HL-60 (cell line): ENCODE data around the gene CFAP92.
"Not testable (repeated sequence)": the region's sequence is repeated elsewhere in the genome, so short reads cannot be mapped to it uniquely, and the experiment has no call there.

Source experiments
- DNase-seq, 2 experiments: peaks; one replicate each; pipeline ENCODE4 v3.0.0-alpha.2; 2010 to 2020; ENCODE audit warnings: low read depth in 1 of 2, low spot score in 1 of 2
- H3K27ac ChIP-seq: fragments of 250-450 bp; sonication (Bioruptor Pico); replicated peaks from 2 replicates; pipeline ENCODE4 v1.5.1; 2020; ENCODE audit warnings: mild to moderate bottlenecking, moderate library complexity
- H3K27me3 ChIP-seq: fragments of 250-450 bp; sonication (Bioruptor Pico); 2 replicates; pipeline ENCODE4 v1.5.1; 2021; ENCODE audit warnings: mild to moderate bottlenecking, moderate library complexity; ENCODE audit not compliant: insufficient read depth, poor library complexity, severe bottlenecking
- H3K4me3 ChIP-seq: replicated peaks from 2 replicates; pipeline ENCODE4 v1.5.1; 2011; ENCODE audit warnings: mild to moderate bottlenecking, control low read depth, low read length; ENCODE audit not compliant: insufficient read depth
- CTCF ChIP-seq: IDR thresholded peaks from one replicate; pipeline ENCODE4 v1.5.1; 2011; ENCODE audit warnings: low read length, control low read depth, inconsistent platforms; ENCODE audit not compliant: insufficient read depth
- GABPA ChIP-seq: IDR thresholded peaks from 2 replicates; pipeline ENCODE4 v1.6.1; 2012; ENCODE audit warnings: low read depth
- POLR2AphosphoS5 ChIP-seq: IDR thresholded peaks from 2 replicates; pipeline ENCODE4 v1.6.1; 2012; ENCODE audit warnings: low read depth
- SPI1 ChIP-seq: IDR thresholded peaks from 2 replicates; pipeline ENCODE4 v1.6.1; 2012; ENCODE audit warnings: low read depth, mild to moderate bottlenecking, borderline replicate concordance
- TF ChIP-seq, protein P1 (sequence below): IDR thresholded peaks from 2 replicates; pipeline ENCODE4 v1.6.1; 2012; ENCODE audit warnings: low read depth; ENCODE audit not compliant: insufficient replicate concordance

Gene CFAP92

DNA sequence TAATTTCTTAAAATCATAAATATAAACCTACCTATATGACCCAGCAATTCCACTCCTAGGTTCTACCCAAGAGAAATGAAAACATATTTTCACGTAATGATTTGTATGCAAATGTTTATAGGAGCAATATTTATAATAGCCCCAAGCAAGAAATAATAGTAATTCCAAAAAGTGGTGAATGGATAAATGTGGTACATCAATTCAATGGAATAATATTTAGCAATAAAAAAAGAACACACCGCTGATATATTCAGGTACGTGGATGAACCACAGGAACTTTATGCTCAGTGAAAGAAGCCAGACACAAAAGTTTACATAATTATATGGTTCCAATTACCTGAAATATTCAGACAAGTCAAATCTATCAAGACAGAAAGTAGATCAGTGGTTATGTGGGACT, 64.5 kb downstream of the CFAP92 start:
- TF ChIP-seq, protein P1, sequence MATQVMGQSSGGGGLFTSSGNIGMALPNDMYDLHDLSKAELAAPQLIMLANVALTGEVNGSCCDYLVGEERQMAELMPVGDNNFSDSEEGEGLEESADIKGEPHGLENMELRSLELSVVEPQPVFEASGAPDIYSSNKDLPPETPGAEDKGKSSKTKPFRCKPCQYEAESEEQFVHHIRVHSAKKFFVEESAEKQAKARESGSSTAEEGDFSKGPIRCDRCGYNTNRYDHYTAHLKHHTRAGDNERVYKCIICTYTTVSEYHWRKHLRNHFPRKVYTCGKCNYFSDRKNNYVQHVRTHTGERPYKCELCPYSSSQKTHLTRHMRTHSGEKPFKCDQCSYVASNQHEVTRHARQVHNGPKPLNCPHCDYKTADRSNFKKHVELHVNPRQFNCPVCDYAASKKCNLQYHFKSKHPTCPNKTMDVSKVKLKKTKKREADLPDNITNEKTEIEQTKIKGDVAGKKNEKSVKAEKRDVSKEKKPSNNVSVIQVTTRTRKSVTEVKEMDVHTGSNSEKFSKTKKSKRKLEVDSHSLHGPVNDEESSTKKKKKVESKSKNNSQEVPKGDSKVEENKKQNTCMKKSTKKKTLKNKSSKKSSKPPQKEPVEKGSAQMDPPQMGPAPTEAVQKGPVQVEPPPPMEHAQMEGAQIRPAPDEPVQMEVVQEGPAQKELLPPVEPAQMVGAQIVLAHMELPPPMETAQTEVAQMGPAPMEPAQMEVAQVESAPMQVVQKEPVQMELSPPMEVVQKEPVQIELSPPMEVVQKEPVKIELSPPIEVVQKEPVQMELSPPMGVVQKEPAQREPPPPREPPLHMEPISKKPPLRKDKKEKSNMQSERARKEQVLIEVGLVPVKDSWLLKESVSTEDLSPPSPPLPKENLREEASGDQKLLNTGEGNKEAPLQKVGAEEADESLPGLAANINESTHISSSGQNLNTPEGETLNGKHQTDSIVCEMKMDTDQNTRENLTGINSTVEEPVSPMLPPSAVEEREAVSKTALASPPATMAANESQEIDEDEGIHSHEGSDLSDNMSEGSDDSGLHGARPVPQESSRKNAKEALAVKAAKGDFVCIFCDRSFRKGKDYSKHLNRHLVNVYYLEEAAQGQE, result no peak
- Histone ChIP-seq H3K27me3 (no peaks in the 10 kb centered on the region), H3K27ac (no peak overlapping the region), H3K4me3 (no peak overlapping the region)
- no peak for DNase-seq

DNA sequence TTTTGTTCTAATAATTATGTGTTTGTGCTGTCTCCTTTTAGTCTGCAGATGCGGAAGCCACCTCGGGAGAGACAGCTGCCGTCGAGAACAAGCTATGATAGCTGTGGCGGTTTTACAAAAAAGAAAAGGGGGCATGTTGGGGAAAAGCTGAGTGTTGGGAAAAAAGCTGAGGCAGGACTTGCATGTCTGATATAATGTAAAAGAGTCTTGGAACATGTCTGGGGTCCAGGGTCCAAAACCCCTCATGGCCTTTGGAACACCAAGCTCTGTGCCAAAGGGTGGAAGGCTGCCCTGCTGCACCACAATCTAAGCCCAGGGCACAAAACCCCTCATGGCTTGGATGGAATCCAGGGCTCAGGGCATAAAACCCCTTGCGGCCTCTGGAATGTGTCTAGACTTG, 69.9 kb downstream of the CFAP92 start:
- not testable (repeated sequence) for DNase-seq, H3K27ac ChIP-seq, H3K4me3 ChIP-seq, H3K27me3 ChIP-seq

DNA sequence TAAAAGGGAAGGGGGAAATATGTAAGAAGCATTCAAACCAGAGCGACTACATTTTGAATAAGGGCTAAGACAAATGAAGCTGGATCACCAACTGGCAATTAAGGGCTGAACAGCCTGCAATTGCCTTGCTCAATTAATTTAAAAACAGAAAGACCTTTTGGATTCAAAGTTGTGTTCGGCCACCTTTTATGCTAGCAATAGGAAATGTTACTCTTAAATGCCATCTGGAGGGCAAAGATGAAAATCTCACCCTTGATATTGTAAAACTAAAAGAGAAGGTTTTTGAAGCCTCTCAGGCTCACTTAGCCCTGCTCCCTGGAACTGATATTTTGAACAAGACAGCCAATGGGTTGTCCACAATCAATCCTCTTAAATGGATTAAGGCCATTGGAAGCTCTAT, 70.3 kb downstream of the CFAP92 start:
- no peak for TF ChIP-seq GABPA
- TF ChIP-seq SPI1, result no peak
- no peak for TF ChIP-seq POLR2AphosphoS5
- TF ChIP-seq, protein P1, result no peak
- no peak for TF ChIP-seq CTCF
- Histone ChIP-seq H3K27me3 (no peaks in the 10 kb centered on the region), H3K4me3 (no peak overlapping the region), H3K27ac (no peak overlapping the region)
- DNase-seq, result peak in 1 of 2 experiments; percentile 19

DNA sequence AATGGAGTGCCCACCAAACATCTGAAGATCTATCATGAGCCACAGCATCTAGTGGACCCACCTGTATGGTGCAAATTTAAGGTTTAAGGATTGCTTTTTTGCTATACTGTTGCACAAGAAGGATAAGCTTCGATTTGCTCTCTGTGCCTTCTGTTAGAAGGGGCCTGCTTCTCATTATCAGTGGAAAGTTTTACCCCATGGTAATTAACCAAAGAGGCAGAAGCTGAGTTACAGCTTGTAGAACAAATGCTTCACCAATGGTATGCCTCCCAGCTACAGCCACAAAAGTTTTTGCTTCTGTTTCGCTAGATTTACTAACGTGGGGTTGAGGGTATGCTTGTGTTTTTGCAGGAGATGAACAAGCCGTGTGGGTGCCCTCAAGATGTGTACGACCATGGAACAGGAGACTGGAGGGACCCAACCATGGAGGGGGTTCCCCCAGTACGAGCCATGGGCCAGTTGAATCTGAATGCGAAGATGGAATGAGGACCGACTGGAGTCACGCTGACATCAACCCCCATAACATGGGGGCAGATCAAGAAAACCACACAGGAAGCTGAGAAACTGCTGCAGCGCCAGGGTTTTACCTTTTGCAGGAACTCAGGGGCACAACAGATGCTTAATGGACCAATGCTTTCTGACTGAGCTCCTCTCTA, 70.9 kb downstream of the CFAP92 start:
- TF ChIP-seq SPI1 (no peak), POLR2AphosphoS5 (peak; percentile 57)
- DNase-seq, result peak in 1 of 2 experiments; percentile 62
- H3K4me3 ChIP-seq, result no peak overlapping the region; the same call in 1 of the 2 replicates
- 0 out of 2 replicates have a peak overlapping the region, but pooled peaks have one; percentile 16 for H3K27ac ChIP-seq
- no peaks in the 10 kb centered on the region for H3K27me3 ChIP-seq

DNA sequence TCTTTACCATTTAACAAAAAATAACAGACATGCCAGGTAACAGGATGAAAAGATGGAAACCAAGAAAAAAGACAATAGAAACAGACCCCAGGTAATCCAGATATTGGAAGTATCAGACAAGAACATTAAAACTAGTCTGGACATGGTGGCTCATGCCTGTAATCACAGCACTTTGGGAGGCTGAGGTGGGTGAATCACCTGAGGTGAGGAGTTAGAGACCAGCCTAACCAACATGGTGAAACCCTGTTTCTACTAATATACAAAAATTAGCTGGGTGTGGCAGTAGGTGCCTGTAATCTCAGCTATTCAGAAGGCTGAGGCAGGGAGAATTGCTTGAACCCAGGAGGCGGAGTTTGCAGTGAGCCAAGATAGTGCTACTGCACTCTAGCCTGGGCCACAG, 73.9 kb downstream of the CFAP92 start:
- TF ChIP-seq SPI1, result no peak
- H3K4me3 ChIP-seq, result no peak overlapping the region
- H3K27me3 ChIP-seq, result no peaks in the 10 kb centered on the region
- no peak overlapping the region for H3K27ac ChIP-seq
- DNase-seq, result no peak

- Histone ChIP-seq H3K4me3 (no peak overlapping the region), H3K27me3 (no peaks in the 10 kb centered on the region)
- DNase-seq, result no peak
These were observed 76.6 kb downstream of the CFAP92 start for GRCh38 chr3:128917291-128917690.

More at GRCh38 chr3:128917291-128917690, 76.6 kb downstream of the CFAP92 start:
- no peak overlapping the region for H3K27ac ChIP-seq
- TF ChIP-seq, protein P1, result no peak
- no peak for TF ChIP-seq CTCF
